ENCODE measurements around the gene SPATA31E1. TPM values are rescaled to one million over a fixed set of nuclear protein-coding genes. Genes with fewer than 3 reads are reported as not detected.

Gene SPATA31E1
- not detected in 2 replicates for total RNA-seq

GRCh38 chr9:87882627-87883026 lies at the start of gene SPATA31E1:
Gene SPATA31E1, plus strand, starts transcription at chr9:87882877. Its CDS starts 15 bp downstream, at chr9:87882892.
- no peak for DNase-seq (ENCODE audit: low read depth)
- no peak for TF ChIP-seq CTCF (IDR thresholded peaks at IDR 0.05; ENCODE audit: insufficient read depth, low read length, poor library complexity, severe bottlenecking)
- Histone ChIP-seq H3K36me3 (ENCODE audit: control insufficient read depth, insufficient read depth, low read length) (no peaks in the 10 kb centered on the region), H3K27me3 (ENCODE audit: control insufficient read depth, insufficient read depth, low read length) (no peaks in the 10 kb centered on the region), H3K4me3 (ENCODE audit: low read depth, low read length) (no peak within 1 kb of the TSS)

GRCh38 chr9:87834357-87834756 lies 48.3 kb upstream of the SPATA31E1 start:
- no peak for DNase-seq (ENCODE audit: low read depth)
- no peaks in the 10 kb centered on the region for H3K36me3 ChIP-seq (ENCODE audit: control insufficient read depth, insufficient read depth, low read length)
- TF ChIP-seq CTCF (IDR thresholded peaks at IDR 0.05; ENCODE audit: insufficient read depth, low read length, poor library complexity, severe bottlenecking) = peak; percentile 11
- H3K4me3 ChIP-seq (ENCODE audit: low read depth, low read length) = no peak overlapping the region
- no peaks in the 10 kb centered on the region for H3K27me3 ChIP-seq (ENCODE audit: control insufficient read depth, insufficient read depth, low read length)

GRCh38 chr9:87836536-87836935 lies 46.1 kb upstream of the SPATA31E1 start:
- no peak for DNase-seq (ENCODE audit: low read depth)
- no peaks in the 10 kb centered on the region for H3K36me3 ChIP-seq (ENCODE audit: control insufficient read depth, insufficient read depth, low read length)
- TF ChIP-seq CTCF (IDR thresholded peaks at IDR 0.05; ENCODE audit: insufficient read depth, low read length, poor library complexity, severe bottlenecking) = no peak
- no peak overlapping the region for H3K4me3 ChIP-seq (ENCODE audit: low read depth, low read length)
- H3K27me3 ChIP-seq (ENCODE audit: control insufficient read depth, insufficient read depth, low read length) = no peaks in the 10 kb centered on the region

- no peak for DNase-seq (ENCODE audit: low read depth)
- TF ChIP-seq CTCF (IDR thresholded peaks at IDR 0.05; ENCODE audit: insufficient read depth, low read length, poor library complexity, severe bottlenecking) = no peak
- H3K27me3 ChIP-seq (ENCODE audit: control insufficient read depth, insufficient read depth, low read length) = no peaks in the 10 kb centered on the region
- H3K36me3 ChIP-seq (ENCODE audit: control insufficient read depth, insufficient read depth, low read length) = no peaks in the 10 kb centered on the region
- no peak overlapping the region for H3K4me3 ChIP-seq (ENCODE audit: low read depth, low read length)
Observed at GRCh38 chr9:87836951-87837705, 45.5 kb upstream of the SPATA31E1 start.

- no peak for DNase-seq (ENCODE audit: low read depth)
- no peak overlapping the region for H3K4me3 ChIP-seq (ENCODE audit: low read depth, low read length)
- no peaks in the 10 kb centered on the region for H3K27me3 ChIP-seq (ENCODE audit: control insufficient read depth, insufficient read depth, low read length)
- H3K36me3 ChIP-seq (ENCODE audit: control insufficient read depth, insufficient read depth, low read length) = no peaks in the 10 kb centered on the region
- TF ChIP-seq CTCF (IDR thresholded peaks at IDR 0.05; ENCODE audit: insufficient read depth, low read length, poor library complexity, severe bottlenecking) = no peak
Observed at GRCh38 chr9:87840134-87840533, 42.5 kb upstream of the SPATA31E1 start.

Data from kidney epithelial cell (primary cell).